ENCODE results near the gene KANSL1L.

- TF ChIP-seq CTCF (IDR thresholded peaks at IDR 0.05; ENCODE audit: insufficient read depth, low read length) (no peak), GABPA (IDR thresholded peaks at IDR 0.05; ENCODE audit: low read depth) (no peak), POLR2AphosphoS5 (IDR thresholded peaks at IDR 0.05; ENCODE audit: low read depth) (no peak)
Observed at GRCh38 chr2:210113614-210114235, 57.5 kb downstream of the KANSL1L start.
